GM18507 (cell line): ENCODE results near the gene EPO.

Source experiments
- DNase-seq: peaks from one replicate; pipeline ENCODE4 v3.0.0; 2011; ENCODE audit warnings: low read depth; ENCODE audit not compliant: insufficient read length; ENCODE audit errors: extremely low spot score
- FAIRE-seq: peaks from 2 replicates; lab custom pipeline; 2011; peaks lifted over from hg19 to GRCh38; lab: Jason Lieb, UNC

Gene EPO

GRCh38 chr7:100720279-100720670 lies at the start of gene EPO:
TSS of gene EPO (plus strand) at chr7:100720468. CDS start at chr7:100720981, 513 bp downstream.
- FAIRE-seq (no peak), DNase-seq (no peak)

GRCh38 chr7:100671353-100672327 lies 48.6 kb upstream of the EPO start:
- FAIRE-seq (no peak), DNase-seq (no peak)

GRCh38 chr7:100673302-100673941 lies 46.8 kb upstream of the EPO start, which contains the start of gene GNB2:
TSS of gene GNB2 (plus strand) at chr7:100673740. CDS start at chr7:100676266, 2,526 bp downstream.
- peak; percentile 93 for DNase-seq
- peak; percentile 98 for FAIRE-seq

GRCh38 chr7:100673942-100674410 lies 46.3 kb upstream of the EPO start:
- DNase-seq (no peak), FAIRE-seq (no peak)

- FAIRE-seq, result no peak
- no peak for DNase-seq
Observed at GRCh38 chr7:100674411-100675104, 45.7 kb upstream of the EPO start.

GRCh38 chr7:100675105-100675451 lies 45.2 kb upstream of the EPO start:
- DNase-seq (no peak), FAIRE-seq (no peak)

- DNase-seq (peak; percentile 59), FAIRE-seq (peak; percentile 85)
Observed at GRCh38 chr7:100675581-100676350, 44.5 kb upstream of the EPO start.

GRCh38 chr7:100676501-100677306 lies 43.6 kb upstream of the EPO start:
- no peak for FAIRE-seq
- DNase-seq, result no peak

- FAIRE-seq (no peak), DNase-seq (no peak)
Observed at GRCh38 chr7:100677308-100678267, 42.7 kb upstream of the EPO start.

- no peak for FAIRE-seq
- DNase-seq, result no peak
Observed at GRCh38 chr7:100678291-100678984, 41.8 kb upstream of the EPO start.

- DNase-seq, result no peak
- no peak for FAIRE-seq
Observed at GRCh38 chr7:100679129-100679926, 40.9 kb upstream of the EPO start.

GRCh38 chr7:100679927-100680575 lies 40.2 kb upstream of the EPO start:
- no peak for FAIRE-seq
- no peak for DNase-seq

- no peak for DNase-seq
- FAIRE-seq, result no peak
Observed at GRCh38 chr7:100680576-100681271, 39.5 kb upstream of the EPO start.

- FAIRE-seq (no peak), DNase-seq (no peak)
Observed at GRCh38 chr7:100681491-100682227, 38.6 kb upstream of the EPO start.
